ENCODE results near the gene CHST10. TPM values are rescaled to one million over a fixed set of nuclear protein-coding genes. Genes with fewer than 3 reads are reported as not detected.
A peak's percentile ranks its signal among the peaks of the same experiment; 100 is the strongest.

CHST10 gene
- total RNA-seq, 1 donor from 2014 or later, result 20.6 TPM

DNA sequence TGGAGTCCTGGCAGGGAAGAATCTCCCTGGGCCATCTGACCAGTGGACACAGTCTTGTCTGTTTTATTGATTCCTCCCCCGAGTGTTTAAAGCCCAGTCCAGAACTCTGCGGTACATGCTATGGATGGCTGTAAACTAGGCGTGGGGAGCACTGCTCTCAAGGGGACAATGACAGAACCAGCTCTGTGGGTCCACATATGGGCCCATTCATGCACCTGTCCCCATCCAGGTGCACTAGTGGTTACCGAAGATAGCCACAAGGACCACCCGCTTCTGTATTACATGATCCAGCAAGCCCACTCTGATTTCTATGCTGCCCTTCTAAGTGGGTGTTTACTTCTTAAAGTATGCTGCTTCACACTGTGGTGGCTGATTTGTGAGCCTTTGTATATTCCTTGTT lies 21.0 kb downstream of the CHST10 start:
- TF ChIP-seq, protein P1, sequence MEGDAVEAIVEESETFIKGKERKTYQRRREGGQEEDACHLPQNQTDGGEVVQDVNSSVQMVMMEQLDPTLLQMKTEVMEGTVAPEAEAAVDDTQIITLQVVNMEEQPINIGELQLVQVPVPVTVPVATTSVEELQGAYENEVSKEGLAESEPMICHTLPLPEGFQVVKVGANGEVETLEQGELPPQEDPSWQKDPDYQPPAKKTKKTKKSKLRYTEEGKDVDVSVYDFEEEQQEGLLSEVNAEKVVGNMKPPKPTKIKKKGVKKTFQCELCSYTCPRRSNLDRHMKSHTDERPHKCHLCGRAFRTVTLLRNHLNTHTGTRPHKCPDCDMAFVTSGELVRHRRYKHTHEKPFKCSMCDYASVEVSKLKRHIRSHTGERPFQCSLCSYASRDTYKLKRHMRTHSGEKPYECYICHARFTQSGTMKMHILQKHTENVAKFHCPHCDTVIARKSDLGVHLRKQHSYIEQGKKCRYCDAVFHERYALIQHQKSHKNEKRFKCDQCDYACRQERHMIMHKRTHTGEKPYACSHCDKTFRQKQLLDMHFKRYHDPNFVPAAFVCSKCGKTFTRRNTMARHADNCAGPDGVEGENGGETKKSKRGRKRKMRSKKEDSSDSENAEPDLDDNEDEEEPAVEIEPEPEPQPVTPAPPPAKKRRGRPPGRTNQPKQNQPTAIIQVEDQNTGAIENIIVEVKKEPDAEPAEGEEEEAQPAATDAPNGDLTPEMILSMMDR (IDR thresholded peaks at IDR 0.05; ENCODE audit: unreplicated experiment), result no peak
- DNase-seq (ENCODE audit: low spot score), result no peak
- H3K27ac Mint-ChIP-seq (ENCODE audit: unreplicated experiment), result no peak overlapping the region
- H3K9me3 Mint-ChIP-seq (ENCODE audit: unreplicated experiment), result no peaks in the 10 kb centered on the region
- no peak overlapping the region for H3K4me3 Mint-ChIP-seq (ENCODE audit: unreplicated experiment)
- H3K36me3 Mint-ChIP-seq (ENCODE audit: low read depth, unreplicated experiment), result peaks cover 28% of the 10 kb centered on the region
- H3K27me3 Mint-ChIP-seq (ENCODE audit: unreplicated experiment), result peaks cover 5% of the 10 kb centered on the region
- no peaks in the 10 kb centered on the region for H3K4me1 Mint-ChIP-seq (ENCODE audit: unreplicated experiment)

DNA sequence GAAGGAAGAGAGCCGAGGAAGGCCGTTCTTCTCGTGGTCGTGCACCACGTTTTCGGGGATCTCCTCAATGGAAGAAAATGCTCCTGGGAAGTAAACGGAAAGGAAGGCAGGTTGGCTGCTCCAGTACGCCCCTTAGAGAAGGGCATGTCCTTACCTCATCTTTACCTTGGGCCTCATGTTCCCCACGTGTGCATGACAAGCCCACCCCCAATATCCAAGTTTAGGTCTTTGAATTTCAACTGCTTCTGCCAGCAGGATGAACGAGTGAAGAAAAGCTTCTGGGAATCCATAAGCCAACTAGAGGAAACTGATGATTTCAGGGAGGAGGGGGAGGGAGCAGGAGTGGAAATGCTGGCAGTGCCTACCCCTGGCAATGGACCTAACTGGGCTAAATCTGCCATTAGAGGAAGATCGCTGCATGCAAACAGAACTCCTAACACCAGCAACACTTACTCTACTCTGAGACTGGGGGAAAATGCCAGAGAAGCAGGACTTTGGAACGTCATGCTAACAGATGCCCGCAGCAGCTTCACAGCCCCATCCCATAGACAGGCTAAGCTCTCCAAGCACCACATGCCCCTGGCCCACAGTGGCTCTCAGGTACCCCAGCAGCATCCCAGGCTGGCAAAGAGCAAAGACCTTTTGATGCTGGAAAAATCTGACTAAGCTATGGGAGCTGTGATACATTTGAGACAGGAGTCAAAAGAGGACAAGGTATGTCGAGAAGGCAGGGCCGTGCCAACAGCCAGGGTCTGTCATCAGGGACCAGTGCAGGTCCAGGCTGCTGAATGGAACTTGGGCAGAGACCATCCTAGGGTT lies 21.7 kb downstream of the CHST10 start:
- no peaks in the 10 kb centered on the region for H3K9me3 Mint-ChIP-seq (ENCODE audit: unreplicated experiment)
- H3K4me1 Mint-ChIP-seq (ENCODE audit: unreplicated experiment), result no peaks in the 10 kb centered on the region
- DNase-seq (ENCODE audit: low spot score), result no peak
- TF ChIP-seq, protein P1 (IDR thresholded peaks at IDR 0.05; ENCODE audit: unreplicated experiment), result no peak
- H3K27me3 Mint-ChIP-seq (ENCODE audit: unreplicated experiment), result peaks cover 5% of the 10 kb centered on the region
- H3K36me3 Mint-ChIP-seq (ENCODE audit: low read depth, unreplicated experiment), result peaks cover 22% of the 10 kb centered on the region
- no peak overlapping the region for H3K27ac Mint-ChIP-seq (ENCODE audit: unreplicated experiment)
- H3K4me3 Mint-ChIP-seq (ENCODE audit: unreplicated experiment), result no peak overlapping the region

DNA sequence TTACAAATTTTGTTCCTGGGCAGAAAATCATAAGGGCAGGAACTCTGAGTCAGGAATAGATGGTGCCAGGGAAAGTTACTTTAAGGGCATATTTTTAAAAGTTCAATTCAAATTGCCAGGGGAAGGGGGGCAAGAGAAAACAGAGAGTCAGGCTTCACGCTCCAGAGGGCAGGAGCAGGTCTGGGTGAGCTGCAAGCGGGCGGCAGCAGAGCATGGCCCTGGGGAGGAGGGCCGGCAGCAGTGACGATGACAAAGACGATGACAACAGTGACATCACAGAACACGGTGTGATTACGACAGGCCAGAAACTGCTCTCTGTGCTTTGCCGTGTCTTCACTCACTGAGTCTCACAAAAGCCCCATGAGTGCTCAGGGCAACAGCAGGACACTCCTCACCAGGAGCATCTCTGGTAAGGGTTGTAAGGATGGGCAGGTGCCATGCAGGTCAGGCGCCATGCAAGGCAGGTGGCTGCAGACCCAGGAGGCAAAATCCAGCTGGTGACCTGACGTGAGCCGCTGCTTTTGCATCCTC lies 23.3 kb downstream of the CHST10 start:
- no peaks in the 10 kb centered on the region for H3K4me1 Mint-ChIP-seq (ENCODE audit: unreplicated experiment)
- DNase-seq (ENCODE audit: low spot score), result no peak
- H3K9me3 Mint-ChIP-seq (ENCODE audit: unreplicated experiment), result no peaks in the 10 kb centered on the region
- H3K27ac Mint-ChIP-seq (ENCODE audit: unreplicated experiment), result no peak overlapping the region
- H3K36me3 Mint-ChIP-seq (ENCODE audit: low read depth, unreplicated experiment), result peaks cover 22% of the 10 kb centered on the region
- H3K27me3 Mint-ChIP-seq (ENCODE audit: unreplicated experiment), result peaks cover 5% of the 10 kb centered on the region
- TF ChIP-seq, protein P1 (IDR thresholded peaks at IDR 0.05; ENCODE audit: unreplicated experiment), result no peak
- no peak overlapping the region for H3K4me3 Mint-ChIP-seq (ENCODE audit: unreplicated experiment)

DNA sequence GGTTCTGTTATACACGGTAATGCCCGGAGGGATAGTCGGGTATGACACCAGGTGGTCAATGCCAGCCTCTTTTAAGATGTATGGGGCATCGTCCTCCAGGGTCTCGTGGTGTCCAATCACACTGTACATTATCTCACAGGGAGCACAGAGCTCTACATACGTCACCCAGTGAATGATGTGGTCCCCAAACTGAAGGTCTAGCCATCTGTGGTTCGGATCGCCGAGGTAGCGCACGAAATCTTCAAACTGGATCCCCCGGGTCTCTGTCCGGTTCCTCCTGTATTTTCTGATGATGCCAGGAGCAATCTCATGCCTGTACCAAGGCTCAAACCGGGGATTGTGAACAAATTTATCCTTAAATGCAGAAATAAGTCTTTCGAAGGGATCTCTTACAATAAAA lies 24.1 kb downstream of the CHST10 start:
- TF ChIP-seq, protein P1 (IDR thresholded peaks at IDR 0.05; ENCODE audit: unreplicated experiment), result no peak
- H3K9me3 Mint-ChIP-seq (ENCODE audit: unreplicated experiment), result no peaks in the 10 kb centered on the region
- H3K27ac Mint-ChIP-seq (ENCODE audit: unreplicated experiment), result no peak overlapping the region
- no peaks in the 10 kb centered on the region for H3K4me1 Mint-ChIP-seq (ENCODE audit: unreplicated experiment)
- DNase-seq (ENCODE audit: low spot score), result no peak
- peaks cover 22% of the 10 kb centered on the region for H3K36me3 Mint-ChIP-seq (ENCODE audit: low read depth, unreplicated experiment)
- H3K4me3 Mint-ChIP-seq (ENCODE audit: unreplicated experiment), result peak overlapping the region; percentile 47
- H3K27me3 Mint-ChIP-seq (ENCODE audit: unreplicated experiment), result peaks cover 6% of the 10 kb centered on the region

DNA sequence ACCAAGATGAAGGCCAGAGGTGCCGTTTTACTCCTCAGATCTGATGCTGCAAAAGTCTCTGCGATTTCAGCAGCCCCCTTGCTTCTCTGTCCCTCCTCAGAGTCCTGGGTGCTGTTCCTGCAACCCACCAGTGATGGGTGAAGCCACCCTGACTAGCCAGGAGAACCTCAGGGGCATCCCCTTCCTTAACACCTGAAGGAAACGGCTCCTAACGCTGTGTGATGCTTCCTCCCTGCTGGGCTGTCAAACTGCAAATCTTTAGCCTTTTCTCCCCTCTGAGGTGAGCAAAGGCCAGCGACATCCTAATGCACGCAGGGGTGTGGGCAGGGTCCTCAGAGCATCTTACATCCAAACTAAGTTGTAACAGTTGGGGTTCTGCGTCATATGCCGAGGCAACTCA lies 24.8 kb downstream of the CHST10 start:
- H3K27me3 Mint-ChIP-seq (ENCODE audit: unreplicated experiment), result peaks cover 7% of the 10 kb centered on the region
- peaks cover 18% of the 10 kb centered on the region for H3K36me3 Mint-ChIP-seq (ENCODE audit: low read depth, unreplicated experiment)
- no peaks in the 10 kb centered on the region for H3K9me3 Mint-ChIP-seq (ENCODE audit: unreplicated experiment)
- no peak overlapping the region for H3K4me3 Mint-ChIP-seq (ENCODE audit: unreplicated experiment)
- DNase-seq (ENCODE audit: low spot score), result no peak
- TF ChIP-seq, protein P1 (IDR thresholded peaks at IDR 0.05; ENCODE audit: unreplicated experiment), result no peak
- no peak overlapping the region for H3K27ac Mint-ChIP-seq (ENCODE audit: unreplicated experiment)
- H3K4me1 Mint-ChIP-seq (ENCODE audit: unreplicated experiment), result no peaks in the 10 kb centered on the region
